Mesenchymal stem cell (in vitro differentiated cells and primary cell): ENCODE results near the gene TBL1X.

ENCODE experiments used
- DNase-seq: peaks from one replicate; pipeline ENCODE4 v3.0.0-alpha.2; 2013
- H2AFZ ChIP-seq: one replicate; pipeline ENCODE4 v1.6.1; 2013; ENCODE audit warnings: low read depth, mild to moderate bottlenecking, control low read depth, inconsistent platforms, low read length, moderate library complexity
- H2AK5ac ChIP-seq: 2 replicates; pipeline ENCODE4 v1.6.1; 2013; ENCODE audit warnings: low read length, moderate library complexity, mild to moderate bottlenecking, inconsistent platforms; ENCODE audit not compliant: severe bottlenecking
- H2BK120ac ChIP-seq: one replicate; pipeline ENCODE4 v1.6.1; 2013; ENCODE audit warnings: low read depth, mild to moderate bottlenecking, inconsistent platforms, low read length, moderate library complexity
- H2BK12ac ChIP-seq, 2 experiments: one replicate each; pipeline ENCODE4 v1.6.1; 2013; ENCODE audit warnings: inconsistent platforms in 2 of 2, low read length in 2 of 2, mild to moderate bottlenecking in 2 of 2, moderate library complexity in 2 of 2, control low read depth in 1 of 2
- H2BK15ac ChIP-seq: one replicate; pipeline ENCODE4 v1.6.1; 2013; ENCODE audit warnings: mild to moderate bottlenecking, low read depth, inconsistent platforms; ENCODE audit not compliant: poor library complexity, severe bottlenecking
- H2BK5ac ChIP-seq: 2 replicates; pipeline ENCODE4 v1.6.1; 2013; ENCODE audit warnings: low read depth, mild to moderate bottlenecking, low read length, control low read depth, inconsistent platforms; ENCODE audit not compliant: poor library complexity, severe bottlenecking
- H3K14ac ChIP-seq, 2 experiments: one replicate each; pipeline ENCODE4 v1.6.1; 2013; ENCODE audit warnings: inconsistent platforms in 2 of 2, low read length in 2 of 2, control low read depth in 1 of 2, mild to moderate bottlenecking in 1 of 2, moderate library complexity in 1 of 2
- H3K18ac ChIP-seq, 2 experiments: one replicate each; pipeline ENCODE4 v1.6.1; 2013; ENCODE audit warnings: inconsistent platforms in 2 of 2, low read length in 2 of 2, control low read depth in 1 of 2, low read depth in 1 of 2, mild to moderate bottlenecking in 1 of 2
- H3K23ac ChIP-seq, 2 experiments: one replicate each; pipeline ENCODE4 v1.6.1; 2013; ENCODE audit warnings: inconsistent platforms in 2 of 2, low read length in 2 of 2, mild to moderate bottlenecking in 2 of 2, moderate library complexity in 2 of 2, control low read depth in 1 of 2
- H3K27ac ChIP-seq: 2 replicates; pipeline ENCODE4 v1.5.1; 2013; ENCODE audit warnings: mild to moderate bottlenecking, moderate library complexity, low read length, control low read depth, inconsistent platforms; ENCODE audit not compliant: poor library complexity, severe bottlenecking
- H3K27me3 ChIP-seq, 2 experiments: 2 replicates each; pipeline versions ENCODE4 v1.6.1 to v1.7.0; 2013; ENCODE audit warnings: low read length in 2 of 2, mild to moderate bottlenecking in 2 of 2, moderate library complexity in 2 of 2, control low read depth in 1 of 2, inconsistent platforms in 1 of 2; ENCODE audit not compliant: control insufficient read depth in 1 of 2, insufficient read depth in 1 of 2
- H3K36me3 ChIP-seq, 2 experiments: 2 replicates each; pipeline versions ENCODE4 v1.6.1 to v1.7.0; 2013; ENCODE audit warnings: low read length in 2 of 2, control low read depth in 1 of 2, inconsistent platforms in 1 of 2, low read depth in 1 of 2, mild to moderate bottlenecking in 1 of 2; ENCODE audit not compliant: insufficient read depth in 2 of 2, control insufficient read depth in 1 of 2
- H3K4ac ChIP-seq, 2 experiments: one replicate each; pipeline ENCODE4 v1.6.1; 2013; ENCODE audit warnings: inconsistent platforms in 2 of 2, low read length in 2 of 2, mild to moderate bottlenecking in 2 of 2, moderate library complexity in 2 of 2, control low read depth in 1 of 2, low read depth in 1 of 2
- H3K4me1 ChIP-seq: 2 replicates; pipeline ENCODE4 v1.6.1; 2013; ENCODE audit warnings: low read depth, low read length, control low read depth; ENCODE audit not compliant: control insufficient read depth, insufficient read depth
- H3K4me2 ChIP-seq: 2 replicates; pipeline ENCODE4 v1.6.1; 2013; ENCODE audit warnings: low read length, mild to moderate bottlenecking, inconsistent platforms; ENCODE audit not compliant: poor library complexity, severe bottlenecking
- H3K4me3 ChIP-seq, 2 experiments: 2 replicates each; pipeline versions ENCODE4 v1.5.1 to v1.7.0; 2013; ENCODE audit warnings: low read length in 2 of 2, mild to moderate bottlenecking in 2 of 2, control low read depth in 1 of 2, low read depth in 1 of 2; ENCODE audit not compliant: insufficient read depth in 1 of 2
- H3K79me1 ChIP-seq: replicated peaks from 2 replicates; pipeline ENCODE4 v1.6.1; 2013; ENCODE audit warnings: mild to moderate bottlenecking, control low read depth, low read length, inconsistent platforms; ENCODE audit not compliant: poor library complexity, severe bottlenecking
- H3K9ac ChIP-seq: 2 replicates; pipeline ENCODE4 v1.7.0; 2013; ENCODE audit warnings: mild to moderate bottlenecking, low read length, moderate library complexity
- H3K9me3 ChIP-seq: 2 replicates; pipeline ENCODE4 v1.7.0; 2013; ENCODE audit warnings: mild to moderate bottlenecking, low read length; ENCODE audit not compliant: control insufficient read depth
- H4K8ac ChIP-seq: one replicate; pipeline ENCODE4 v1.6.1; 2013; ENCODE audit warnings: inconsistent platforms, mild to moderate bottlenecking, low read length, moderate library complexity
- H4K91ac ChIP-seq: one replicate; pipeline ENCODE4 v1.6.1; 2013; ENCODE audit warnings: mild to moderate bottlenecking, low read length, inconsistent platforms
- WGBS: methylation state at CpG from one replicate; pipeline ENCODE4 v1.1.7; 2013; ENCODE audit warnings: mixed read lengths; 5-methylcytosine and 5-hydroxymethylcytosine counted together

TBL1X gene

GRCh38 chrX:9704876-9705465, 240.1 kb downstream of the TBL1X start:
- H3K9me3 ChIP-seq: no peaks in the 10 kb centered on the region
- 89% methylated on average over 6 of the region's 6 CpGs for WGBS

DNA sequence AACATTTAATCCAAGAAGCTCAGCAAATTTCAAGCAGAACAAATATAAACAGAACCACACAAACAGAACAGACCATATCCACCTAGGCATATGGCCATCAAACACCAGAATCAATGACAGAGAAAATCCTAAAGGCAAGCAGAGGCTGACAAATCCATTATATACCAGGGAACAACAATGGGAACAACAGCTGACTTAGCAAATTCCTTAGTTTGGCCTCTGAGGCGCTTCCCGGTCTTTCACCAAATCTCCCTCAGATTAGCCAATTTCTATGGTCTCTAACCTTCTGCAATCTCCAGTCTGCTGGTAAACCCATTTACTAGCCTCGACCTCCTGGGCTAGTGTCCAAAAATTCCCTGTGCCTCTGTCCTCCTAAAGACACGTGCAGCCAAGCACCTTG, 241.6 kb downstream of the TBL1X start:
- Histone ChIP-seq H3K27me3 (no peaks in the 10 kb centered on the region), H3K79me1 (no peaks in the 10 kb centered on the region), H2AK5ac (no peak overlapping the region), H3K9ac (no peak overlapping the region), H2BK5ac (no peak overlapping the region), H3K27ac (no peak overlapping the region), H3K9me3 (no peaks in the 10 kb centered on the region), H4K8ac (no peak overlapping the region), H2BK120ac (no peak overlapping the region), H3K4me3 (no peak overlapping the region), H3K18ac (no peak overlapping the region), H3K23ac (no peak overlapping the region), H3K4ac (no peak overlapping the region), H4K91ac (no peak overlapping the region), H3K14ac (no peak overlapping the region), H3K36me3 (peaks cover 12 to 47% of the 10 kb centered on the region in 2 experiments), H2BK12ac (no peak overlapping the region), H2AFZ (no peak overlapping the region), H3K4me2 (no peak overlapping the region), H2BK15ac (no peak overlapping the region), H3K4me1 (peaks cover 3% of the 10 kb centered on the region)
- no peak for DNase-seq
- whole genome bisulfite sequencing: 91% methylated on average over 4 of the region's 4 CpGs

More at GRCh38 chrX:9704876-9705465, 240.1 kb downstream of the TBL1X start:
- Histone ChIP-seq H3K36me3 (peaks cover 16 to 58% of the 10 kb centered on the region in 2 experiments), H3K79me1 (no peaks in the 10 kb centered on the region), H2BK12ac (no peak overlapping the region), H2BK120ac (no peak overlapping the region), H2BK5ac (no peak overlapping the region), H4K91ac (no peak overlapping the region), H2BK15ac (no peak overlapping the region), H2AFZ (no peak overlapping the region), H3K23ac (no peak overlapping the region), H2AK5ac (no peak overlapping the region), H3K9ac (no peak overlapping the region), H3K4ac (no peak overlapping the region), H3K4me1 (peaks cover 3% of the 10 kb centered on the region), H3K18ac (no peak overlapping the region), H3K4me2 (no peak overlapping the region), H3K27ac (no peak overlapping the region), H3K4me3 (no peak overlapping the region), H4K8ac (no peak overlapping the region), H3K14ac (no peak overlapping the region), H3K27me3 (no peaks in the 10 kb centered on the region)
- DNase-seq: no peak

GRCh38 chrX:9707306-9708033, 242.6 kb downstream of the TBL1X start:
- Histone ChIP-seq H3K14ac (no peak overlapping the region), H3K4me1 (peaks cover 3% of the 10 kb centered on the region), H3K23ac (no peak overlapping the region), H4K91ac (no peak overlapping the region), H3K18ac (no peak overlapping the region), H2AFZ (no peak overlapping the region), H3K27ac (no peak overlapping the region), H2BK12ac (no peak overlapping the region), H3K9ac (no peak overlapping the region), H2BK120ac (no peak overlapping the region), H2BK5ac (no peak overlapping the region), H3K4me2 (no peak overlapping the region), H3K4me3 (no peak overlapping the region), H3K9me3 (no peaks in the 10 kb centered on the region), H3K36me3 (peaks cover 15 to 46% of the 10 kb centered on the region in 2 experiments), H3K79me1 (no peaks in the 10 kb centered on the region), H2AK5ac (no peak overlapping the region), H2BK15ac (no peak overlapping the region), H4K8ac (no peak overlapping the region), H3K27me3 (no peaks in the 10 kb centered on the region), H3K4ac (no peak overlapping the region)
- 93% methylated on average over 9 of the region's 13 CpGs for WGBS
- DNase-seq: no peak

DNA sequence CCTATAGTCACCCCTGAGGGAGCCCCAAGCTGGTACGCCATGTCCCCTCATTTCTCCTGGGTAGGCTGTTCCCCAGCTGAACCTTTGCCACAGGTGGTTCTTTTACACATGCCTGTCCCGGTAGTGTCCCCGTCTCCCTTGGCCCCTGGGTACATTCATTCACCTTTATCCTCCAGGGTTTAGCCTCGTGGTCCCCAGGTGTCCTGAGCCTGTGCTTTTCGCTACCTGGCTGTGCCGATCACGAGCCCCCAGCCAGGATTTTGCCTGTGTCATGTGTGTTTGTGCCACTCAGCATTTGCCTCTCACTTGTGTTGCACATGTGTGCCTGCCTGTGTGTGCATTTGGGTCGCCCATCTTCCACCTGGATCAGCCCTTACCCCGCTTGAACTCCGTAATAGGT, 243.2 kb downstream of the TBL1X start:
- no peak overlapping the region for H4K8ac ChIP-seq
- H3K18ac ChIP-seq: no peak overlapping the region
- no peak overlapping the region for H3K27ac ChIP-seq
- no peak overlapping the region for H2BK15ac ChIP-seq
- no peak overlapping the region for H3K14ac ChIP-seq
- H2BK120ac ChIP-seq: no peak overlapping the region
- H3K36me3 ChIP-seq: peaks cover 22 to 47% of the 10 kb centered on the region in 2 experiments
- DNase-seq: no peak
- H3K4me1 ChIP-seq: peaks cover 3% of the 10 kb centered on the region
- H2BK12ac ChIP-seq: no peak overlapping the region
- no peaks in the 10 kb centered on the region for H3K79me1 ChIP-seq
- no peak overlapping the region for H3K4ac ChIP-seq
- no peak overlapping the region for H2AK5ac ChIP-seq
- no peak overlapping the region for H3K23ac ChIP-seq
- 97% methylated on average over 7 of the region's 10 CpGs for WGBS
- H2AFZ ChIP-seq: no peak overlapping the region
- H3K9ac ChIP-seq: no peak overlapping the region
- H3K4me3 ChIP-seq: no peak overlapping the region
- no peak overlapping the region for H2BK5ac ChIP-seq
- no peak overlapping the region for H4K91ac ChIP-seq
- no peak overlapping the region for H3K4me2 ChIP-seq
- H3K9me3 ChIP-seq: no peaks in the 10 kb centered on the region
- no peaks in the 10 kb centered on the region for H3K27me3 ChIP-seq
